GM23248 (cell line): ENCODE data around the gene SH3BP1. TPM values are rescaled to one million over a fixed set of nuclear protein-coding genes. Genes with fewer than 3 reads are reported as not detected.
A peak's percentile ranks its signal among the peaks of the same experiment; 100 is the strongest.
"Not testable (repeated sequence)": the region's sequence is repeated elsewhere in the genome, so short reads cannot be mapped to it uniquely, and the experiment has no call there.

Experiments
- DNase-seq: peaks from one replicate; pipeline ENCODE4 v3.0.0-alpha.2; 2015
- H2AFZ ChIP-seq: fragments of 200-600 bp; sonication (generic); 2 replicates; pipeline ENCODE4 v1.6.1; 2016; ENCODE audit warnings: antibody characterized with exemption
- H3F3A ChIP-seq: fragments of 200-600 bp; sonication (generic); 2 replicates; pipeline ENCODE4 v1.6.1; 2016; ENCODE audit warnings: mild to moderate bottlenecking, antibody characterized with exemption, mixed run types; ENCODE audit not compliant: insufficient read depth
- H3K27ac ChIP-seq: fragments of 200-600 bp; sonication (generic); 2 replicates; pipeline ENCODE4 v1.5.1; 2016; ENCODE audit warnings: mild to moderate bottlenecking
- H3K27me3 ChIP-seq: fragments of 200-600 bp; sonication (generic); replicated peaks from 2 replicates; pipeline ENCODE4 v1.6.1; 2016; ENCODE audit warnings: mild to moderate bottlenecking; ENCODE audit not compliant: insufficient read depth
- H3K36me3 ChIP-seq: fragments of 200-600 bp; sonication (generic); 2 replicates; pipeline ENCODE4 v1.6.1; 2016; ENCODE audit warnings: low read depth, mild to moderate bottlenecking
- H3K4me1 ChIP-seq: fragments of 200-600 bp; sonication (generic); 2 replicates; pipeline ENCODE4 v1.6.1; 2016; ENCODE audit warnings: mild to moderate bottlenecking; ENCODE audit not compliant: insufficient read depth
- H3K4me2 ChIP-seq: fragments of 200-600 bp; sonication (generic); one replicate; pipeline ENCODE4 v1.6.1; 2016; ENCODE audit warnings: mild to moderate bottlenecking; ENCODE audit not compliant: unreplicated experiment
- H3K4me3 ChIP-seq: fragments of 200-600 bp; sonication (generic); 2 replicates; pipeline ENCODE4 v1.5.1; 2016; ENCODE audit warnings: mild to moderate bottlenecking
- H3K79me2 ChIP-seq: fragments of 200-600 bp; sonication (generic); 2 replicates; pipeline ENCODE4 v1.6.1; 2016; ENCODE audit warnings: mild to moderate bottlenecking; ENCODE audit not compliant: insufficient read depth
- H3K9ac ChIP-seq: fragments of 200-600 bp; sonication (generic); 2 replicates; pipeline ENCODE4 v1.6.1; 2016; ENCODE audit warnings: mild to moderate bottlenecking
- H3K9me2 ChIP-seq: fragments of 200-600 bp; sonication (generic); 2 replicates; pipeline ENCODE4 v1.6.1; 2016; ENCODE audit warnings: mixed run types, mild to moderate bottlenecking, moderate library complexity; ENCODE audit not compliant: insufficient read depth
- H3K9me3 ChIP-seq: fragments of 200-600 bp; sonication (generic); one replicate; pipeline ENCODE4 v1.6.1; 2017; ENCODE audit warnings: low read depth
- H4K20me1 ChIP-seq: fragments of 200-600 bp; sonication (generic); 2 replicates; pipeline ENCODE4 v1.6.0; 2016; ENCODE audit not compliant: insufficient read depth
- EZH2 ChIP-seq: fragments of 200-600 bp; sonication (generic); IDR thresholded peaks from 2 replicates; pipeline ENCODE4 v1.6.1; 2018; ENCODE audit warnings: antibody characterized with exemption, mild to moderate bottlenecking; ENCODE audit not compliant: insufficient read depth, poor library complexity, severe bottlenecking
- EZH2phosphoT487 ChIP-seq: fragments of 200-600 bp; sonication (generic); IDR thresholded peaks from 2 replicates; pipeline ENCODE4 v1.6.1; 2018; ENCODE audit warnings: antibody characterized with exemption, moderate library complexity, mild to moderate bottlenecking, low read depth; ENCODE audit not compliant: insufficient read depth
- WGBS, 2 experiments: methylation state at CpG; one replicate each; pipeline ENCODE4 v1.1.6; 2015 to 2017; ENCODE audit warnings: low lambda C conversion rate in 2 of 2, low coverage in 1 of 2; ENCODE audit errors: missing lambda C conversion rate in 2 of 2; 5-methylcytosine and 5-hydroxymethylcytosine counted together
- in situ Hi-C: fragments of 300-500 bp; cut with MboI; formaldehyde crosslinking; loops from 2 replicates; pipeline ENCODE4 v1.15.0; 2020
- polyA plus RNA-seq: library from polyadenylated mRNA; unstranded; fragments of >200 nt; fragmentation: Nextera tagmentation; extraction: Ambion mirVana; gene quantifications from 2 replicates; pipeline ENCODE4 v1.2.1, GENCODE V29; 2016
- total RNA-seq: library from RNA; depleted of rRNA; stranded (reverse); fragments of >200 nt; shearing (Covaris generic); gene quantifications from 2 replicates; pipeline ENCODE4 v1.2.3, GENCODE V29; 2014

Gene SH3BP1
- total and polyA plus RNA-seq, 2 experiments from 2014 or later = 0.81 to 9.9 TPM

- no peak for TF ChIP-seq EZH2
- TF ChIP-seq EZH2phosphoT487 = no peak
- no peaks in the 10 kb centered on the region for H3K9me2 ChIP-seq
- H3K27me3 ChIP-seq = no peaks in the 10 kb centered on the region
- no peak for DNase-seq
- H3K79me2 ChIP-seq = peaks cover 8% of the 10 kb centered on the region
- H3K27ac ChIP-seq = no peak overlapping the region
- H3K4me2 ChIP-seq = no peak overlapping the region
- H3K9ac ChIP-seq = no peak overlapping the region
- H4K20me1 ChIP-seq = no peaks in the 10 kb centered on the region
- H3K4me3 ChIP-seq = no peak overlapping the region
- in situ Hi-C loops = no loop called here
- no peaks in the 10 kb centered on the region for H3K9me3 ChIP-seq
- H3F3A ChIP-seq = peaks cover 10% of the 10 kb centered on the region; the same call in 1 of the 2 replicates
- peaks cover 15% of the 10 kb centered on the region; the same call in 1 of the 2 replicates for H3K36me3 ChIP-seq
- WGBS, 2 experiments = 85 to 86% methylated on average over 15 of the region's 15 CpGs
- no peak overlapping the region for H2AFZ ChIP-seq
- H3K4me1 ChIP-seq = 0 out of 2 replicates have a peak, but pooled peaks cover 6% of the 10 kb centered on the region
These were observed 53.3 kb downstream of the SH3BP1 start for GRCh38 chr22:37692627-37693285.

GRCh38 chr22:37694131-37694530 is 54.7 kb downstream of the SH3BP1 start:
- not testable (repeated sequence) for H3K27me3 ChIP-seq

GRCh38 chr22:37696260-37696656 is 56.8 kb downstream of the SH3BP1 start:
- Histone ChIP-seq H2AFZ (peak overlapping the region; percentile 76), H3K9ac (peak overlapping the region; percentile 49), H3K4me2 (peak overlapping the region; percentile 75), H3K4me3 (peak overlapping the region; percentile 70), H3K27ac (0 out of 2 replicates have a peak overlapping the region, but pooled peaks have one; percentile 19)
- WGBS, 2 experiments = 4 to 5% methylated on average over 10 to 13 of the region's 13 CpGs
- H3K79me2 ChIP-seq, in situ Hi-C loops, H3K9me2 ChIP-seq, H3K9me3 ChIP-seq, H3K27me3 ChIP-seq, H3K36me3 ChIP-seq, H3F3A ChIP-seq, H4K20me1 ChIP-seq, DNase-seq, H3K4me1 ChIP-seq: not testable (repeated sequence)

More at GRCh38 chr22:37694131-37694530, 54.7 kb downstream of the SH3BP1 start:
- H3K4me1 ChIP-seq, H4K20me1 ChIP-seq, H3K27ac ChIP-seq, H3K79me2 ChIP-seq, H3K9ac ChIP-seq, H3F3A ChIP-seq, H3K9me2 ChIP-seq, H2AFZ ChIP-seq, H3K9me3 ChIP-seq, H3K4me2 ChIP-seq, H3K4me3 ChIP-seq, DNase-seq, in situ Hi-C loops: not testable (repeated sequence)
- WGBS, 2 experiments = 94 to 96% methylated on average over 7 of the region's 7 CpGs
- H3K36me3 ChIP-seq = peaks cover 13% of the 10 kb centered on the region; the same call in 1 of the 2 replicates

- Histone ChIP-seq H3K4me2 (peak within 1 kb of the TSS; percentile 75), H3K9ac (peak within 1 kb of the TSS; percentile 49), H3K36me3 (peaks cover 7% of the 10 kb centered on the region; the same call in 1 of the 2 replicates), H3K4me1 (0 out of 2 replicates have a peak, but pooled peaks cover 6% of the 10 kb centered on the region), H3K4me3 (peak within 1 kb of the TSS; percentile 70), H3F3A (peaks cover 10% of the 10 kb centered on the region; the same call in 1 of the 2 replicates), H2AFZ (peak within 1 kb of the TSS; percentile 76), H3K27me3 (no peaks in the 10 kb centered on the region), H3K79me2 (no peaks in the 10 kb centered on the region), H3K9me2 (no peaks in the 10 kb centered on the region), H4K20me1 (no peaks in the 10 kb centered on the region), H3K9me3 (no peaks in the 10 kb centered on the region), H3K27ac (0 out of 2 replicates have a peak within 1 kb of the TSS, but pooled peaks have one; percentile 19)
- peak; percentile 98 for DNase-seq
- TF ChIP-seq EZH2 = no peak
- TF ChIP-seq EZH2phosphoT487 = no peak
- WGBS, 2 experiments = 9 to 17% methylated on average over 30 to 39 of the region's 39 CpGs
- in situ Hi-C loops = no loop called here
These were observed 57.4 kb downstream of the SH3BP1 start, which contains the start of gene TRIOBP for GRCh38 chr22:37696657-37697537. Gene TRIOBP, plus strand, starts transcription at chr22:37697048. Its CDS starts 4,318 bp downstream, at chr22:37701366.
